Right lobe of liver (tissue), 4 donors: ENCODE measurements around the gene NR1D2.

Experiments used
- POLR2A ChIP-seq: fragments of 450-650 bp; IDR thresholded peaks from one replicate; pipeline ENCODE4 v1.6.1; 2017; ENCODE audit warnings: antibody characterized with exemption, mild to moderate bottlenecking
- TF ChIP-seq, protein P1 (sequence below), 4 donors: fragments of 200-600 bp in 3 of 4; fragments of 450-650 bp in 1 of 4; IDR thresholded peaks; one replicate each; pipeline versions ENCODE4 v1.5.1 to v1.8.0; 2016 to 2022; ENCODE audit warnings: antibody characterized with exemption in 4 of 4, mild to moderate bottlenecking in 2 of 4
- donor health status: DM: no; HTN: no; CAD: no.
- donor health status: DM: no; HTN: no; CAD: no.
- donor health status: DM: no; HTN: yes; CAD: no.

DNA sequence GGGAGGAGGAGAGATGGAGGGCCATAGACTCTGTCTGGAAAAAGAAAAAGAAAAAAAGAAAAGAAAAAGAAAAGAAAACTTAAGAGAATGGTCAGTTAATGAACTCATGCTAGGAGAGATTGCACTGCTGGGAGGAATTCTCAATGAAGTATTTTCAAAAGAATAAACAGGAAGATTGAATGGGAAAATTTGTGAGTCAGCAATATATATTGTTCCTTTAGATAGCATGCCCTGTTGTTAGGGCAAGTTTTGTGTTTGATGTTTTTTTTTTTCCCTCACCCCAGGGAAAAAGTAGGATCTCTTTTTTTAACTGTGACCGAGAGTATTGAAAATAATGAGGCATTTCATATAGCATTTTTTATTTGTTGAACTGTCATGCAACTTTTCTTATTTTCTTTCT, 7.8 kb upstream of the NR1D2 start:
- TF ChIP-seq, protein P1, sequence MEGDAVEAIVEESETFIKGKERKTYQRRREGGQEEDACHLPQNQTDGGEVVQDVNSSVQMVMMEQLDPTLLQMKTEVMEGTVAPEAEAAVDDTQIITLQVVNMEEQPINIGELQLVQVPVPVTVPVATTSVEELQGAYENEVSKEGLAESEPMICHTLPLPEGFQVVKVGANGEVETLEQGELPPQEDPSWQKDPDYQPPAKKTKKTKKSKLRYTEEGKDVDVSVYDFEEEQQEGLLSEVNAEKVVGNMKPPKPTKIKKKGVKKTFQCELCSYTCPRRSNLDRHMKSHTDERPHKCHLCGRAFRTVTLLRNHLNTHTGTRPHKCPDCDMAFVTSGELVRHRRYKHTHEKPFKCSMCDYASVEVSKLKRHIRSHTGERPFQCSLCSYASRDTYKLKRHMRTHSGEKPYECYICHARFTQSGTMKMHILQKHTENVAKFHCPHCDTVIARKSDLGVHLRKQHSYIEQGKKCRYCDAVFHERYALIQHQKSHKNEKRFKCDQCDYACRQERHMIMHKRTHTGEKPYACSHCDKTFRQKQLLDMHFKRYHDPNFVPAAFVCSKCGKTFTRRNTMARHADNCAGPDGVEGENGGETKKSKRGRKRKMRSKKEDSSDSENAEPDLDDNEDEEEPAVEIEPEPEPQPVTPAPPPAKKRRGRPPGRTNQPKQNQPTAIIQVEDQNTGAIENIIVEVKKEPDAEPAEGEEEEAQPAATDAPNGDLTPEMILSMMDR (IDR thresholded peaks at IDR 0.05): no peak
- TF ChIP-seq POLR2A: no peak
